ENCODE data around the gene GINS3.

Gene GINS3

DNA sequence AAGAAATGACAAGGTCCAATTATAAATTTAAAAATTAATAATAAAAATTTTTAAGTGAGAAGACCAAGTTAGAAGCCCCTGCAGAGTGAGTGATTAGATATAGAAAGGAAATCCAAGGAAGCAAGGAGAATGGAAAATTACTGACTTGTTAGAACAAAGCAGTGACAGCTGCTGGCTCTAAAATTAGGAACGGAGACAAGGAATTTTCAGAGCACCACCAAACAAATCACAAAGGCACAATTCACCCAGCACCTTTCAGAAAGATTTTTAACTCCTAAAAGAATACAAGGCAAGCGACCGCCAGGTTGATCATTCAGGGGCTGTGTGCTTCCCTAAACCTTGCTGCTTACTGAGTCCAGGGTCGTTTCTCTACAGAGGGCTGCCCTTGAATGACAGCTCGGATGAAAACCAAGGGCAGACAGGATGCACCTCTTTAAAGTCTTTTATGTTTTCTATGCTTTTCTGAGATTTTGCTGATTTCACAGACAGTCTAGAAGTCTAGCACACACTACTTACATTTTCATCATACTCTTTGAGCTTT is 45.4 kb upstream of the GINS3 start:
- H3K9ac ChIP-seq (ENCODE audit: low read depth, low read length): no peak overlapping the region
- H4K20me1 ChIP-seq (ENCODE audit: insufficient read depth, low read length): no peaks in the 10 kb centered on the region
- DNase-seq (no peak), ATAC-seq (ENCODE audit: insufficient read depth, low read depth) (no peak)
- no peak for TF ChIP-seq EZH2 (IDR thresholded peaks at IDR 0.05; ENCODE audit: borderline replicate concordance, low read depth, low read length, severe bottlenecking)
- TF ChIP-seq, protein P1, sequence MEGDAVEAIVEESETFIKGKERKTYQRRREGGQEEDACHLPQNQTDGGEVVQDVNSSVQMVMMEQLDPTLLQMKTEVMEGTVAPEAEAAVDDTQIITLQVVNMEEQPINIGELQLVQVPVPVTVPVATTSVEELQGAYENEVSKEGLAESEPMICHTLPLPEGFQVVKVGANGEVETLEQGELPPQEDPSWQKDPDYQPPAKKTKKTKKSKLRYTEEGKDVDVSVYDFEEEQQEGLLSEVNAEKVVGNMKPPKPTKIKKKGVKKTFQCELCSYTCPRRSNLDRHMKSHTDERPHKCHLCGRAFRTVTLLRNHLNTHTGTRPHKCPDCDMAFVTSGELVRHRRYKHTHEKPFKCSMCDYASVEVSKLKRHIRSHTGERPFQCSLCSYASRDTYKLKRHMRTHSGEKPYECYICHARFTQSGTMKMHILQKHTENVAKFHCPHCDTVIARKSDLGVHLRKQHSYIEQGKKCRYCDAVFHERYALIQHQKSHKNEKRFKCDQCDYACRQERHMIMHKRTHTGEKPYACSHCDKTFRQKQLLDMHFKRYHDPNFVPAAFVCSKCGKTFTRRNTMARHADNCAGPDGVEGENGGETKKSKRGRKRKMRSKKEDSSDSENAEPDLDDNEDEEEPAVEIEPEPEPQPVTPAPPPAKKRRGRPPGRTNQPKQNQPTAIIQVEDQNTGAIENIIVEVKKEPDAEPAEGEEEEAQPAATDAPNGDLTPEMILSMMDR (IDR thresholded peaks at IDR 0.05; ENCODE audit: borderline replicate concordance, extremely low read depth, low read length, poor library complexity, severe bottlenecking): no peak
- no peak overlapping the region for H3K4me2 ChIP-seq (ENCODE audit: insufficient read depth, low read length)
- H3K27ac ChIP-seq (ENCODE audit: low read length): no peak overlapping the region
- no peaks in the 10 kb centered on the region for H3K36me3 ChIP-seq (ENCODE audit: insufficient read depth, low read length)
- H3K4me3 ChIP-seq (ENCODE audit: low read depth in 1 of 2, low read length in 2 of 2): no peak overlapping the region
- peaks cover 9% of the 10 kb centered on the region for H3K4me1 ChIP-seq (ENCODE audit: insufficient read depth, low read length)
- H3K9me3 ChIP-seq (ENCODE audit: insufficient read depth, low read length, severe bottlenecking): no peaks in the 10 kb centered on the region
- no peaks in the 10 kb centered on the region for H3K27me3 ChIP-seq (ENCODE audit: insufficient read depth, low read length, poor library complexity)
- H2AFZ ChIP-seq (ENCODE audit: low read depth, low read length): no peak overlapping the region
- no peaks in the 10 kb centered on the region for H3K79me2 ChIP-seq (ENCODE audit: insufficient read depth, low read length)

DNA sequence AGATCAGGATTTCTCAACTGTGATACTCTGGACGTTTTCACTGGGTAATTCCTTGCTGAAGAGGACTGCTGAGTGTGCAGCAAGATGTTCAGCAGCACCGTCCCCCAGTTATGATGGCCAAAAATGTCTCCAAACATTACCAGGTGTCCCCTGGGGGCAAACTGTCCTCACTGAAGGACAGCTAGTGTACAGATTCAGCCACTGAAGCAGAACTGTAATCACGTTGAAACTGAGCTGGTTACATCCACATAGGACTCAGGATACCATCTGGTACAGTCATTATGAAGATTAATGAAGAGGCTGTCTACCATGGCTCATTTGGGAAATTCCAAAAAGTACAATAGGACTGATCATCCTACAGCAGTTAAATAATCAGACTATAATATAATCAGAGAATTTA is 43.3 kb upstream of the GINS3 start:
- no peaks in the 10 kb centered on the region for H4K20me1 ChIP-seq (ENCODE audit: insufficient read depth, low read length)
- H3K4me1 ChIP-seq (ENCODE audit: insufficient read depth, low read length): peaks cover 8% of the 10 kb centered on the region
- H3K79me2 ChIP-seq (ENCODE audit: insufficient read depth, low read length): no peaks in the 10 kb centered on the region
- H2AFZ ChIP-seq (ENCODE audit: low read depth, low read length): no peak overlapping the region
- no peak overlapping the region for H3K4me2 ChIP-seq (ENCODE audit: insufficient read depth, low read length)
- peaks cover 8% of the 10 kb centered on the region for H3K9me3 ChIP-seq (ENCODE audit: insufficient read depth, low read length, severe bottlenecking)
- DNase-seq (no peak), ATAC-seq (ENCODE audit: insufficient read depth, low read depth) (no peak)
- H3K27me3 ChIP-seq (ENCODE audit: insufficient read depth, low read length, poor library complexity): no peaks in the 10 kb centered on the region
- H3K4me3 ChIP-seq (ENCODE audit: low read depth in 1 of 2, low read length in 2 of 2): no peak overlapping the region
- no peaks in the 10 kb centered on the region for H3K36me3 ChIP-seq (ENCODE audit: insufficient read depth, low read length)
- H3K27ac ChIP-seq (ENCODE audit: low read length): no peak overlapping the region
- no peak overlapping the region for H3K9ac ChIP-seq (ENCODE audit: low read depth, low read length)
- TF ChIP-seq EZH2 (IDR thresholded peaks at IDR 0.05; ENCODE audit: borderline replicate concordance, low read depth, low read length, severe bottlenecking): no peak
- TF ChIP-seq, protein P1 (IDR thresholded peaks at IDR 0.05; ENCODE audit: borderline replicate concordance, extremely low read depth, low read length, poor library complexity, severe bottlenecking): no peak

DNA sequence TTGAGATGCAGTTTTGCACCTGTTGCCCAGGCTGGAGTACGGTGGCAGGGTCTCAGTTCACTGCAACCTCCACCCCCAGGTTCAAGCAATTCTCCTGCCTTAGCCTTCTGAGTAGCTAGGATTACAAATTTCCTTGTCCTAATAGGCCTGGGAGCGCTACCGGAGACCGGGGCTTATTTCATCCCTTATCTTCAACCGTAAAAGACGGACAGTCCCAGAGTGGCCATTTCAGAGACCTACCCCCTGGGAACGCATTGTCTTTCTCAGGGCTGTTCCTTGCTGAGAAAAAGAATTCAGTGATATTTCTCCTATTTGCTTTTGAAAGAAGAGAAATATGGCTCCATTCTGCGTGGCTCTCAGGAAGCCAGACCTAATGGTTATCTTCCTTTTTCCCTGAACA is 39.6 kb upstream of the GINS3 start:
- ATAC-seq (ENCODE audit: insufficient read depth, low read depth): no peak

More for the DNA sequence above, 39.6 kb upstream of the GINS3 start:
- Histone ChIP-seq H3K4me3 (ENCODE audit: low read depth in 1 of 2, low read length in 2 of 2) (no peak overlapping the region), H3K4me2 (ENCODE audit: insufficient read depth, low read length) (no peak overlapping the region), H3K27me3 (ENCODE audit: insufficient read depth, low read length, poor library complexity) (no peaks in the 10 kb centered on the region), H3K9me3 (ENCODE audit: insufficient read depth, low read length, severe bottlenecking) (peaks cover 8% of the 10 kb centered on the region), H4K20me1 (ENCODE audit: insufficient read depth, low read length) (no peaks in the 10 kb centered on the region), H3K79me2 (ENCODE audit: insufficient read depth, low read length) (no peaks in the 10 kb centered on the region), H2AFZ (ENCODE audit: low read depth, low read length) (no peak overlapping the region), H3K36me3 (ENCODE audit: insufficient read depth, low read length) (no peaks in the 10 kb centered on the region), H3K4me1 (ENCODE audit: insufficient read depth, low read length) (no peaks in the 10 kb centered on the region), H3K9ac (ENCODE audit: low read depth, low read length) (no peak overlapping the region), H3K27ac (ENCODE audit: low read length) (no peak overlapping the region)
- DNase-seq: no peak
- no peak for TF ChIP-seq EZH2 (IDR thresholded peaks at IDR 0.05; ENCODE audit: borderline replicate concordance, low read depth, low read length, severe bottlenecking)
- TF ChIP-seq, protein P1 (IDR thresholded peaks at IDR 0.05; ENCODE audit: borderline replicate concordance, extremely low read depth, low read length, poor library complexity, severe bottlenecking): no peak
